GM23338 (cell line): Measurements from ENCODE around the gene RNASE7. TPM values are rescaled to one million over a fixed set of nuclear protein-coding genes. Genes with fewer than 3 reads are reported as not detected.

Source experiments
- ATAC-seq: fragments of 200-7000 bp; cut with Tn5 transposase; 3 replicates; pipeline ENCODE4 v1.9.1; 2020
- DNase-seq: peaks from one replicate; pipeline ENCODE4 v3.0.0-alpha.2; 2015; ENCODE audit warnings: low spot score
- H2AFZ ChIP-seq: fragments of 200-600 bp; sonication (generic); 2 replicates; pipeline ENCODE4 v1.8.0; 2016; ENCODE audit warnings: antibody characterized with exemption, mild to moderate bottlenecking, moderate library complexity
- H3F3A ChIP-seq: fragments of 200-600 bp; sonication (generic); replicated peaks from 2 replicates; pipeline ENCODE4 v1.8.0; 2017; ENCODE audit warnings: antibody characterized with exemption, mixed run types, low read depth
- H3K27ac ChIP-seq: fragments of 200-600 bp; sonication (generic); 2 replicates; pipeline ENCODE4 v1.6.1; 2016; ENCODE audit warnings: low read depth
- H3K27me3 ChIP-seq: fragments of 200-600 bp; sonication (generic); 2 replicates; pipeline ENCODE4 v1.8.0; 2016; ENCODE audit warnings: mild to moderate bottlenecking, mixed run types, moderate library complexity; ENCODE audit not compliant: insufficient read depth
- H3K36me3 ChIP-seq: fragments of 200-600 bp; sonication (generic); 2 replicates; pipeline ENCODE4 v1.8.0; 2016; ENCODE audit warnings: mild to moderate bottlenecking; ENCODE audit not compliant: insufficient read depth
- H3K4me1 ChIP-seq: fragments of 200-600 bp; sonication (generic); 2 replicates; pipeline ENCODE4 v1.8.0; 2016; ENCODE audit warnings: mild to moderate bottlenecking, moderate library complexity; ENCODE audit not compliant: insufficient read depth
- H3K4me2 ChIP-seq: fragments of 200-600 bp; sonication (generic); 2 replicates; pipeline ENCODE4 v1.7.1; 2017; ENCODE audit warnings: mixed run types
- H3K4me3 ChIP-seq: fragments of 200-600 bp; sonication (generic); 2 replicates; pipeline ENCODE4 v1.6.1; 2016; ENCODE audit warnings: mixed run types
- H3K79me2 ChIP-seq: fragments of 200-600 bp; sonication (generic); replicated peaks from 2 replicates; pipeline ENCODE4 v1.8.0; 2017; ENCODE audit warnings: mild to moderate bottlenecking; ENCODE audit not compliant: insufficient read depth
- H3K9me2 ChIP-seq: fragments of 200-600 bp; sonication (generic); 2 replicates; pipeline ENCODE4 v1.8.0; 2017; ENCODE audit not compliant: insufficient read depth
- H4K20me1 ChIP-seq: fragments of 200-600 bp; sonication (generic); replicated peaks from 2 replicates; pipeline ENCODE4 v1.8.0; 2017; ENCODE audit warnings: mild to moderate bottlenecking; ENCODE audit not compliant: insufficient read depth
- H3K27ac Mint-ChIP-seq: 2 replicates; pipeline ENCODE4 v1.8.0; 2020; ENCODE audit warnings: inconsistent platforms, mild to moderate bottlenecking, moderate library complexity, mixed read lengths
- H3K27me3 Mint-ChIP-seq: 3 replicates; pipeline ENCODE4 v1.8.0; 2022; ENCODE audit warnings: low read depth, mild to moderate bottlenecking, moderate library complexity, mixed read lengths, inconsistent platforms; ENCODE audit not compliant: insufficient read depth, poor library complexity
- H3K36me3 Mint-ChIP-seq: 3 replicates; pipeline ENCODE4 v1.8.0; 2021; ENCODE audit warnings: low read depth, mild to moderate bottlenecking, inconsistent platforms, moderate library complexity, mixed read lengths
- H3K4me1 Mint-ChIP-seq: 3 replicates; pipeline ENCODE4 v1.8.0; 2020; ENCODE audit warnings: mild to moderate bottlenecking, inconsistent platforms, mixed read lengths
- H3K4me3 Mint-ChIP-seq: 3 replicates; pipeline ENCODE4 v1.8.0; 2021; ENCODE audit warnings: moderate library complexity, mild to moderate bottlenecking, inconsistent platforms, mixed read lengths
- H3K9me3 Mint-ChIP-seq: 3 replicates; pipeline ENCODE4 v1.8.0; 2020; ENCODE audit warnings: moderate library complexity, mild to moderate bottlenecking, inconsistent platforms, mixed read lengths
- CREB1 ChIP-seq: fragments of 250-450 bp; sonication (Bioruptor Pico); IDR thresholded peaks from 2 replicates; pipeline ENCODE4 v1.5.0; 2020; ENCODE audit warnings: low read depth, mild to moderate bottlenecking, moderate library complexity
- CTCF ChIP-seq, 2 experiments: fragments of 200-600 bp in 1 of 2; sonication (generic) in 1 of 2; conservative IDR thresholded peaks; 2 replicates each; pipeline versions ENCODE4 v1.5.1 to v1.6.1; 2016 to 2017; ENCODE audit warnings: antibody characterized with exemption in 2 of 2, low read depth in 2 of 2, mild to moderate bottlenecking in 2 of 2, moderate library complexity in 1 of 2
- EZH2phosphoT487 ChIP-seq: fragments of 200-600 bp; sonication (generic); IDR thresholded peaks from one replicate; pipeline ENCODE4 v1.8.1; 2018; ENCODE audit warnings: antibody characterized with exemption; ENCODE audit not compliant: unreplicated experiment
- JUNB ChIP-seq: IDR thresholded peaks from one replicate; pipeline ENCODE4 v1.6.1; 2016; ENCODE audit warnings: antibody characterized with exemption; ENCODE audit not compliant: unreplicated experiment
- NANOG ChIP-seq: IDR thresholded peaks from 2 replicates; pipeline ENCODE4 v1.6.1; 2016; ENCODE audit warnings: antibody characterized with exemption, borderline replicate concordance
- POLR2AphosphoS5 ChIP-seq: IDR thresholded peaks from 2 replicates; pipeline ENCODE4 v1.6.1; 2016; ENCODE audit warnings: antibody characterized with exemption, low read depth
- REST ChIP-seq: IDR thresholded peaks from one replicate; pipeline ENCODE4 v1.6.1; 2018; ENCODE audit warnings: antibody characterized with exemption; ENCODE audit not compliant: unreplicated experiment
- ZNF462 ChIP-seq: fragments of 250-450 bp; sonication (Bioruptor Pico); IDR thresholded peaks from 2 replicates; pipeline ENCODE4 v1.5.0; 2020; ENCODE audit warnings: mild to moderate bottlenecking, moderate library complexity
- polyA plus RNA-seq: library from polyadenylated mRNA; unstranded; fragments of >200 nt; fragmentation: Nextera tagmentation; extraction: Ambion mirVana; gene quantifications from 2 replicates; pipeline ENCODE4 v1.2.1, GENCODE V29; 2016
- total RNA-seq: library from RNA; depleted of rRNA; stranded (reverse); fragments of >200 nt; shearing (Covaris generic); gene quantifications from 2 replicates; pipeline ENCODE4 v1.2.3, GENCODE V29; 2014

The RNASE7 gene
- total and polyA plus RNA-seq, 2 experiments from 2014 or later: not detected

- Histone ChIP-seq H3K79me2 (peaks cover 35% of the 10 kb centered on the region), H3K27me3 (no peaks in the 10 kb centered on the region), H3K9me2 (no peaks in the 10 kb centered on the region), H3K27ac (peak overlapping the region; percentile 80; the same call in 1 of the 2 replicates), H2AFZ (no peak overlapping the region), H3K4me3 (peak overlapping the region; percentile 46; the same call in 1 of the 2 replicates), H4K20me1 (peaks cover 19% of the 10 kb centered on the region), H3K36me3 (peaks cover 17% of the 10 kb centered on the region), H3K4me1 (peaks cover 48% of the 10 kb centered on the region), H3F3A (peaks cover 38% of the 10 kb centered on the region), H3K4me2 (peak overlapping the region; percentile 74)
- peak; percentile 53; the same call in 1 of the 2 replicates for TF ChIP-seq POLR2AphosphoS5
- TF ChIP-seq NANOG: no peak
- TF ChIP-seq CTCF (conservative IDR thresholded peaks at IDR 0.05; ENCODE audit: low read depth in 2 of 2): peak; percentile 87 to 100
- peak; percentile 68; the same call in 1 of the 2 replicates for TF ChIP-seq CREB1 (CRISPR knock-in tag)
- TF ChIP-seq JUNB: no peak
- Mint-ChIP-seq H3K4me1 (peaks cover 71% of the 10 kb centered on the region), H3K4me3 (peak overlapping the region; percentile 69), H3K9me3 (peaks cover 11% of the 10 kb centered on the region; the same call in 2 of the 3 replicates), H3K27me3 (peaks cover 43% of the 10 kb centered on the region), H3K36me3 (peaks cover 58% of the 10 kb centered on the region), H3K27ac (peak overlapping the region; percentile 94)
- DNase-seq (peak; percentile 91), ATAC-seq (peak; percentile 40)
Measured at GRCh38 chr14:21092273-21093011, 50.3 kb downstream of the RNASE7 start.

GRCh38 chr14:21093018-21093417, 50.9 kb downstream of the RNASE7 start:
- H4K20me1 ChIP-seq: peaks cover 19% of the 10 kb centered on the region
- H3K4me3 ChIP-seq: peak overlapping the region; percentile 46
- peak overlapping the region; percentile 74 for H3K4me2 ChIP-seq
- DNase-seq (no peak), ATAC-seq (no peak; the same call in 2 of the 3 replicates)
- H3K79me2 ChIP-seq: peaks cover 37% of the 10 kb centered on the region
- H3K4me1 ChIP-seq: peaks cover 46% of the 10 kb centered on the region
- H3K27me3 ChIP-seq: no peaks in the 10 kb centered on the region
- Mint-ChIP-seq H3K27ac (peak overlapping the region; percentile 94), H3K4me1 (peaks cover 65% of the 10 kb centered on the region), H3K4me3 (peak overlapping the region; percentile 69), H3K36me3 (peaks cover 53% of the 10 kb centered on the region), H3K9me3 (peaks cover 8% of the 10 kb centered on the region; the same call in 2 of the 3 replicates), H3K27me3 (peaks cover 46% of the 10 kb centered on the region)
- H3K9me2 ChIP-seq: no peaks in the 10 kb centered on the region
- peaks cover 38% of the 10 kb centered on the region for H3F3A ChIP-seq
- peaks cover 17% of the 10 kb centered on the region for H3K36me3 ChIP-seq
- H3K27ac ChIP-seq: peak overlapping the region; percentile 80; the same call in 1 of the 2 replicates
- no peak overlapping the region for H2AFZ ChIP-seq
- TF ChIP-seq EZH2phosphoT487 (no peak), POLR2AphosphoS5 (no peak), ZNF462 (CRISPR knock-in tag) (no peak), REST (no peak), JUNB (no peak)
